Glutamatergic neuron (in vitro differentiated cells): ENCODE measurements around the gene MAP3K20. TPM values are rescaled to one million over a fixed set of nuclear protein-coding genes. Genes with fewer than 3 reads are reported as not detected.
A peak's percentile ranks its signal among the peaks of the same experiment; 100 is the strongest.
"Not testable (repeated sequence)": the region's sequence is repeated elsewhere in the genome, so short reads cannot be mapped to it uniquely, and the experiment has no call there.

ENCODE experiments used
- DNase-seq: peaks from one replicate; pipeline ENCODE4 v3.0.0; 2022
- H3K27ac Mint-ChIP-seq: one replicate; pipeline ENCODE4 v1.8.0; 2020; ENCODE audit warnings: mild to moderate bottlenecking, mixed read lengths, inconsistent platforms; ENCODE audit not compliant: unreplicated experiment
- H3K27me3 Mint-ChIP-seq: one replicate; pipeline ENCODE4 v1.8.0; 2020; ENCODE audit warnings: mild to moderate bottlenecking, moderate library complexity, mixed read lengths, inconsistent platforms; ENCODE audit not compliant: unreplicated experiment
- H3K36me3 Mint-ChIP-seq: one replicate; pipeline ENCODE4 v1.8.0; 2020; ENCODE audit warnings: mild to moderate bottlenecking, mixed read lengths, inconsistent platforms; ENCODE audit not compliant: unreplicated experiment
- H3K4me1 Mint-ChIP-seq: one replicate; pipeline ENCODE4 v1.8.0; 2020; ENCODE audit warnings: mild to moderate bottlenecking, low read depth, mixed read lengths, inconsistent platforms; ENCODE audit not compliant: unreplicated experiment
- H3K4me3 Mint-ChIP-seq: one replicate; pipeline ENCODE4 v1.8.0; 2020; ENCODE audit warnings: mild to moderate bottlenecking, mixed read lengths, inconsistent platforms; ENCODE audit not compliant: unreplicated experiment
- H3K9me3 Mint-ChIP-seq: one replicate; pipeline ENCODE4 v1.8.0; 2020; ENCODE audit warnings: mild to moderate bottlenecking, moderate library complexity, mixed read lengths, inconsistent platforms; ENCODE audit not compliant: unreplicated experiment
- CTCF ChIP-seq: fragments of 200-600 bp; sonication (generic); IDR thresholded peaks from one replicate; pipeline ENCODE4 v1.5.0; 2021; ENCODE audit not compliant: partially characterized antibody, unreplicated experiment
- total RNA-seq: library from RNA; stranded (reverse); fragmentation: NEBNext Ultra II Directional; extraction: Animal tissue kit (Norgen Biotek cat#: 25700); gene quantifications from one replicate; pipeline ENCODE4 v1.2.1, GENCODE V29; 2021; ENCODE audit not compliant: unreplicated experiment

Gene MAP3K20
- total RNA-seq, 1 donor from 2014 or later = 0.76 TPM

GRCh38 chr2:173202570-173202969, 126.9 kb downstream of the MAP3K20 start:
- no peaks in the 10 kb centered on the region for H3K9me3 Mint-ChIP-seq
- H3K4me3 Mint-ChIP-seq = no peak overlapping the region
- no peak for DNase-seq
- no peak overlapping the region for H3K27ac Mint-ChIP-seq
- no peaks in the 10 kb centered on the region for H3K27me3 Mint-ChIP-seq
- no peak for TF ChIP-seq CTCF
- H3K4me1 Mint-ChIP-seq = no peaks in the 10 kb centered on the region
- no peaks in the 10 kb centered on the region for H3K36me3 Mint-ChIP-seq

DNA sequence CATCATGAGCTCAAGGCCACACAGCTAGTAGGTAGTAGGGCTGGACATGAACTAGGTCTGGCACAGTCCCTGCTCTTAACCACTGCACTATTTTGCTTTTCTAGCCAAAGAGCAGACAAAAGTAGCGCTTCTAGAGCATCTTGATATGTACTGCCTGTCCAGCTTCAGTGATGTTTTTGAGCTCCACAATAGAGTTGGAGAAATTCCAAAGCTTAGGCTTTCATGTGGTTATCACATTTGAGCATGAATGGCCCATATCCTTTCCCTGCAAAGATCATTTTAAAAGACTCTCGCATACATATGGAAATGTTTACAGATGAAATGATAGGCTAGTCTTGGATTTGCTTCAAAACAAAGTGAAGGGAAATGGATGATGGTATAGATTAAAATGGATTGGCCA, 128.7 kb downstream of the MAP3K20 start:
- Mint-ChIP-seq H3K27me3 (no peaks in the 10 kb centered on the region), H3K4me3 (no peak overlapping the region), H3K27ac (no peak overlapping the region), H3K36me3 (no peaks in the 10 kb centered on the region), H3K9me3 (no peaks in the 10 kb centered on the region), H3K4me1 (no peaks in the 10 kb centered on the region)
- no peak for TF ChIP-seq CTCF
- DNase-seq = no peak

- no peaks in the 10 kb centered on the region for H3K9me3 Mint-ChIP-seq
- H3K4me1 Mint-ChIP-seq = peaks cover 2% of the 10 kb centered on the region
- H3K27me3 Mint-ChIP-seq = no peaks in the 10 kb centered on the region
- H3K36me3 Mint-ChIP-seq = no peaks in the 10 kb centered on the region
- H3K4me3 Mint-ChIP-seq = no peak overlapping the region
- TF ChIP-seq CTCF = no peak
- no peak for DNase-seq
- H3K27ac Mint-ChIP-seq = no peak overlapping the region
Observed at GRCh38 chr2:173205375-173205774, 129.7 kb downstream of the MAP3K20 start.

- not testable (repeated sequence) for H3K27ac Mint-ChIP-seq, H3K4me3 Mint-ChIP-seq, H3K36me3 Mint-ChIP-seq, H3K27me3 Mint-ChIP-seq, H3K4me1 Mint-ChIP-seq, DNase-seq, H3K9me3 Mint-ChIP-seq
Observed at GRCh38 chr2:173207124-173207523, 131.5 kb downstream of the MAP3K20 start.

GRCh38 chr2:173210270-173211196, 134.9 kb downstream of the MAP3K20 start:
- peak; percentile 47 for DNase-seq
- H3K36me3 Mint-ChIP-seq = no peaks in the 10 kb centered on the region
- no peaks in the 10 kb centered on the region for H3K9me3 Mint-ChIP-seq
- no peaks in the 10 kb centered on the region for H3K27me3 Mint-ChIP-seq
- H3K27ac Mint-ChIP-seq = no peak overlapping the region
- peaks cover 5% of the 10 kb centered on the region for H3K4me1 Mint-ChIP-seq
- peak; percentile 77 for TF ChIP-seq CTCF
- H3K4me3 Mint-ChIP-seq = no peak overlapping the region
